ENCODE results near the gene PLEKHG3. TPM values are rescaled to one million over a fixed set of nuclear protein-coding genes. Genes with fewer than 3 reads are reported as not detected.

PLEKHG3 gene
- total and polyA plus RNA-seq, 2 of the 13 experiments (the other 11 are each of a cell fraction or from before 2014, with no cell fraction given), result 7.1 to 9.8 TPM

GRCh38 chr14:64720131-64720576 is 15.9 kb downstream of the PLEKHG3 start (continued):
- TF ChIP-seq TERF1 (CRISPR knock-in tag; IDR thresholded peaks at IDR 0.05) (no peak), ZGPAT (CRISPR knock-in tag; IDR thresholded peaks at IDR 0.05) (no peak), SAP130 (CRISPR knock-in tag; IDR thresholded peaks at IDR 0.05; ENCODE audit: low read depth) (0 out of 2 replicates have a peak, but pooled peaks have one; percentile 32), ZSCAN22 (CRISPR knock-in tag; IDR thresholded peaks at IDR 0.05) (no peak), ZMYM3 (CRISPR knock-in tag; IDR thresholded peaks at IDR 0.05) (peak; percentile 74), ARID5B (CRISPR knock-in tag; IDR thresholded peaks at IDR 0.05) (0 out of 2 replicates have a peak, but pooled peaks have one; percentile 37), RXRB (CRISPR knock-in tag; IDR thresholded peaks at IDR 0.05; ENCODE audit: borderline replicate concordance) (0 out of 2 replicates have a peak, but pooled peaks have one; percentile 37), ZNF75D (CRISPR knock-in tag; IDR thresholded peaks at IDR 0.05; ENCODE audit: borderline replicate concordance) (no peak), ZBTB33 (CRISPR knock-in tag; IDR thresholded peaks at IDR 0.05) (peak; percentile 74), KMT2B (CRISPR knock-in tag; IDR thresholded peaks at IDR 0.05) (no peak), TBP (CRISPR knock-in tag; IDR thresholded peaks at IDR 0.05) (no peak), ZSCAN20 (CRISPR knock-in tag; IDR thresholded peaks at IDR 0.05; ENCODE audit: borderline replicate concordance) (no peak), LRRFIP1 (CRISPR knock-in tag; conservative IDR thresholded peaks at IDR 0.05) (no peak), MLX (CRISPR knock-in tag; IDR thresholded peaks at IDR 0.05) (no peak), HMG20A (CRISPR knock-in tag; IDR thresholded peaks at IDR 0.05; ENCODE audit: borderline replicate concordance) (peak; percentile 29; the same call in 1 of the 2 replicates), FOXA1 (IDR thresholded peaks at IDR 0.05) (no peak), FOXA1 (CRISPR knock-in tag; IDR thresholded peaks at IDR 0.05) (peak; percentile 75), ZNF737 (CRISPR knock-in tag; IDR thresholded peaks at IDR 0.05; ENCODE audit: borderline replicate concordance) (no peak)
